Endothelial cell of umbilical vein (primary cell): ENCODE data around the gene MCL1.

Source experiments
- MYC ChIP-seq: IDR thresholded peaks from one replicate; pipeline ENCODE4 v1.6.1; 2011; ENCODE audit warnings: mild to moderate bottlenecking, low read depth, low read length
- TF ChIP-seq, protein P1 (sequence below), 2 donors: IDR thresholded peaks; 1 replicate in 1 of 2; 2 replicates in 1 of 2; pipeline ENCODE4 v1.5.1; 2011; ENCODE audit warnings: low read length in 2 of 2, mild to moderate bottlenecking in 2 of 2, moderate library complexity in 2 of 2, control low read depth in 1 of 2, inconsistent platforms in 1 of 2, low read depth in 1 of 2; ENCODE audit not compliant: insufficient read depth in 1 of 2; ENCODE audit errors: extremely low read depth in 1 of 2

GRCh38 chr1:150609732-150610131 lies 30.3 kb upstream of the MCL1 start:
- no peak for TF ChIP-seq MYC
- TF ChIP-seq, protein P1, sequence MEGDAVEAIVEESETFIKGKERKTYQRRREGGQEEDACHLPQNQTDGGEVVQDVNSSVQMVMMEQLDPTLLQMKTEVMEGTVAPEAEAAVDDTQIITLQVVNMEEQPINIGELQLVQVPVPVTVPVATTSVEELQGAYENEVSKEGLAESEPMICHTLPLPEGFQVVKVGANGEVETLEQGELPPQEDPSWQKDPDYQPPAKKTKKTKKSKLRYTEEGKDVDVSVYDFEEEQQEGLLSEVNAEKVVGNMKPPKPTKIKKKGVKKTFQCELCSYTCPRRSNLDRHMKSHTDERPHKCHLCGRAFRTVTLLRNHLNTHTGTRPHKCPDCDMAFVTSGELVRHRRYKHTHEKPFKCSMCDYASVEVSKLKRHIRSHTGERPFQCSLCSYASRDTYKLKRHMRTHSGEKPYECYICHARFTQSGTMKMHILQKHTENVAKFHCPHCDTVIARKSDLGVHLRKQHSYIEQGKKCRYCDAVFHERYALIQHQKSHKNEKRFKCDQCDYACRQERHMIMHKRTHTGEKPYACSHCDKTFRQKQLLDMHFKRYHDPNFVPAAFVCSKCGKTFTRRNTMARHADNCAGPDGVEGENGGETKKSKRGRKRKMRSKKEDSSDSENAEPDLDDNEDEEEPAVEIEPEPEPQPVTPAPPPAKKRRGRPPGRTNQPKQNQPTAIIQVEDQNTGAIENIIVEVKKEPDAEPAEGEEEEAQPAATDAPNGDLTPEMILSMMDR (IDR thresholded peaks at IDR 0.05; ENCODE audit: extremely low read depth in 1 of 2, insufficient read depth in 1 of 2, low read depth in 1 of 2, low read length in 2 of 2) = no peak
